GM19324 (cell line): ENCODE results near the gene LGR4.
"Not testable (repeated sequence)": the region's sequence is repeated elsewhere in the genome, so short reads cannot be mapped to it uniquely, and the experiment has no call there.

ENCODE experiments used
- ATAC-seq: cut with Tn5 transposase; IDR thresholded peaks from one replicate; pipeline ENCODE4 v1.9.1; 2021; ENCODE audit warnings: mild to moderate bottlenecking, moderate library complexity; ENCODE audit not compliant: unreplicated experiment, low FRiP score

Gene LGR4

DNA sequence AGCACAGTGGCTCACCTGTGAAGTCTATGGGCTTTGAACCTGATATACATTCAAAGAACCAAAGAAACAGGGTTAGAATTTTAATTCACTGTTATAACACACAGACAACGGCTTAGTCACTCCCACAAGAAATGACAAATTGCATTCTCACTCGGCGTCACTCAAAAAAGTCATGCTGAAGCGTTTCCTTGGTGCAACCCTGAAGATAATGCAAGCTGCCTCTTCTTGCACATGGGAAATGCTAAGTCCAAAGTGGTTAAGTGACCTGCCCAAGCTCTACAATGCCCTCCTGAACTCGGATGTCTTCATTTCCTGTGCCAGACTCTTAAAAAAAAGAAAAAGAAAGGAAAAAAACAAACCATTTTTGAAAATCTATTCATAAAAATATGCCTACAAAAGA lies 10.0 kb downstream of the LGR4 start:
- no peak for ATAC-seq

DNA sequence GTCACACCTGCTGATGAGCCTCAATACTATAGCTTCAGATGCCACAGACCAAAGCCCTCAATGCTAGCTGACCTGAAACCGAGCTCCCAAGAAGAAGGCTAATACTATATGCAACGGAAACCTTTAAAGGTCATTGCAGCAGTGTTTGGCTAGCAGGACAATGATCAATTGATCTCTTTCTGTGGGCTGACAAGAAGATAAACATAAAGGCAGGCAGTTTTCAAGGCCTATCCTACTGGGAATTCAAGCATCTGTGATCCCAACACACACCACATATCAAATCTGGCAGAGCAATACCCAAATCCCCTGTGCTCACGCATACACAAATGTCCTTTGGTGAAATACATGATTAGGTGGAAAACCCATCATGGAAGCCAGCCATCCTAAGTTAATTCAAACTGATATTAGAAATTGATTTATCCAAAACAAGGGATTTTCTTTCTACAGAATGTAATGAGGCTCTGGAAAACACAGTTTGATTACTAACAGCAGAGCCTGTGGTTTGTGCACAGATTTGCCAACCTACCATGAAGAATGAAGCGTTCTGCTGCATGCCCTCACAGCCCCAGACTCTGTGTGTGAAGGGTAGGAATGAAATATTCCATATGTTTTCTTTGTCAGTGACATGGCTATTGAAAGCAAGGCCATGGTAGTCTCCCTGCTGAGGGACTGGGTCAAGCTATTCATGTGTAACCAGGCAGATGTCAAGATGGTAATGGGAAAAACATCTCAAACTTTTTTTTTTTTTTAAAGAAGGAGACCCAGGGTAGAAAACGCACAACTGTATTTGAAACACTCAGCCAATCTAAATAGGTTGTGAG lies 12.2 kb downstream of the LGR4 start:
- ATAC-seq: no peak

DNA sequence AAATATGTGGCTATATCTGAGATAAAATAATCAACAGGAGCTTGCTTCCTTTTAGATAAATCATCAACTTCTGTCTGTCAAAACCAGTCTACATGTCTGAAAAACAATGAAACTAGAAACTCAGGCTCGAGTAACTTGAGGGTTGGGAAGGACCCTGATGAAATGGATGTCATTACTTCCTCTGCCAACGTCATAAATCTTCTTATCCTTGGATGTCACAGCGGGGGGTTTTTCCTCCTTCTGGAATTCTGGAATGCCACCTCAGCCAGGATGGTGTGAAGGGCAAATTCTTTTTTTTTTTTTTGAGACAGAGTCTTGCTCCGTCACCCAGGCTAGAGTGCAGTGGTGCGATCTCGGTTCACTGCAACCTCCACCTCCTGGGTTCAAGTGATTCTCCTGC lies 13.4 kb downstream of the LGR4 start:
- ATAC-seq: no peak

DNA sequence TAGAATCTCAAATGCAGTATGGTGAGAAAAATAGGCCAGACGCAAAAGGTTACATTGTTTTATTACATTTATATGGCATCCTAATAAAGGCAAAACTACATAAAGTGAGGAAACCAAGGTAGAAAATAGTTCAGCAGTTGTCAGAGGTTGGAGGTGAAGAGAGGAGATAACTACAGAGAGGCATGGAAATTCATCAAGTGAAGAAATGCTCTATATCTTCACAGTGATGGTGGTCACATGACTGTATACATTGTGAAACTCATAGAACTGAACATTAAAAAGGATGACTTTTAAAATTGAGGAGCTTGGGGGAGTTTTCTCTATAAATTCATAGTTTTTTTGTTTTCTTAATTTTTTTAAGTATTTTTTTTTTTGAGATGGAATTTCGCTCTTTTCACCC lies 14.4 kb downstream of the LGR4 start:
- ATAC-seq: no peak

DNA sequence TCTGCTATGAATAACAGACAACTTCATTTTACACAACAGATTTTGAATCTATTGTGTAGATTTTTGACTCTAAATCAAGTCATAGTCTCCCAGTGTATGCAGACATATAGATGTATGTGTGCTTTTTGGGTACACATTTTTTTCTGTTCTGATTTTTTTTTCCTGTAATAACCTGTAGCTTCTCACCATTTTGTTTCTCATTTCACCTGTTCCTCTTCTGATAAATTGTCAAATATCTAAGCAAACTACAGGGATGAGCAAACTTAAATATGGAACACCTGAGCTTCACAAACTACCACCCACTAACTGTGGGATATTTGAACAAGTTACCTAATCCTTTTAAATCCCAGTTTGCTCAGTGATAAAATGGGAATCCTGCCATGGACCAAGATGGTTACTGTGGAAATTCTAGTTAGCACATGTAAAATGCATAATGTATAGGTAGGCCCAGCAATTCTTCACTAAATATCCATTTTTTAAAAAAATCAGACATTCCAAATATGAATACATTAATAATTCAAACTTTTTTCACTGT lies 15.7 kb downstream of the LGR4 start:
- ATAC-seq: no peak

DNA sequence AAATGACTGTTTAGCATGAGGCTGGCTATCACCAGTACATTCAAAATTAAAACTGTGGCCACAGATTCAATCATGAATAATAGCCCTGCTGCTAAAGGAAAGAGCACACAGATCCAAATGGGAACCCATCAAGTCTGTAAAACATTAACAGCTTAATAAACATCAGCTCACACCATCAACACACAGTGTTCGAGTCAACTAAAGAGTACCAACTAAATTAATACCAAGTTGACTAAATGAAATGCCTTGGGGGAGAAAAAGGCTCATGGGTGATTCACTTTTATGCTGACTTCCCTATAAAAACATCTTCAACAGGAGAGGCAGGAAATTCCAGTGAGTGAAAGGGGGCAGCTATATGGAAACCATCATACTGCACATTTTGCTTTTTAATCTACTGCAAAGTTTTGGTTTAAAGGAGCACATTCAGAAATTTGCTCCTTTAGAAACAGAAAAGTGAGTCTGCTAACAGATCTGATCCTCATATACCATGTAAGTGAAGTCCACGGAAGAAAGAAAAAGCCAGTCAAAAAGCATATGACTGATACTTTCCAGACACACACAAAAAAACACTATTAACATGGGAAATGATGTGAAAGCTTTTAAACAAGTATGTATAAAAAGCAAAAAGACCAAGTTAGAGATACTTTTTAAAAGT lies 16.3 kb downstream of the LGR4 start:
- ATAC-seq: no peak

DNA sequence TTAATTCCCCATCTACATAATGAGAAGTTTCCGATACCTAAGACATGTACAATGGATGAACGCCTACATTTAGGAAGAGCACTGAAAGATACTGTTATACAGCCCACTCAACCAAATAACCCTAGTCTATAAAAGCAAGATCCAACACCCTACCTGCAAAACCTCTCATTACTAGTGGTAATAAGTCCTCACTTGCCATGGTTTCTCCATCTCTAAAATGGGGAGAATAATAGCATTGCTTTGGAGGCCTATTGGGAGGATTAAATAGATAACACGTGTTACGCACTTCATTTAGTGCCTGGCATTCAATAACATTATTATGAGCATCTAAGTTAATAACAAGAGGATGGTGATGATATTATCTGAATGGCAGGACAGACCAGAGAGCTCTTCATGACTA lies 16.9 kb downstream of the LGR4 start:
- no peak for ATAC-seq

DNA sequence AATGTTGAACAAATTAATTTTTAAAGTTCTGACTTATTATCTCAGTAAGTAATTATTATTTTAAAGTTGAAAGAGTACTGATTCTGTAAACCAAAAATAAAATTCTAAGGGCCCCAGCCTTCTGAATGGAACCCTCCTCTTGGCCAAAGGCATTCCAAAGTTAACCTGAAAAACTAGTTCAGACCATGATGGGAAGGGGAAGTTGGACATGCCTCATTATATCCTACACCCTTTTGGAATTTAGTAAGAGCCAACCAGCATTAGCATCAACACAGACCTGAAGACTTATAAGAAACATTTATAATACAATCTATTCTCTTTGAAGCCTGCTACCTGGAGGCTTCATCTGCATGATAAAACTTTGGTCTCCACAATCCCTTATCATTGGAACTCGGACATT lies 18.9 kb downstream of the LGR4 start:
- no peak for ATAC-seq

DNA sequence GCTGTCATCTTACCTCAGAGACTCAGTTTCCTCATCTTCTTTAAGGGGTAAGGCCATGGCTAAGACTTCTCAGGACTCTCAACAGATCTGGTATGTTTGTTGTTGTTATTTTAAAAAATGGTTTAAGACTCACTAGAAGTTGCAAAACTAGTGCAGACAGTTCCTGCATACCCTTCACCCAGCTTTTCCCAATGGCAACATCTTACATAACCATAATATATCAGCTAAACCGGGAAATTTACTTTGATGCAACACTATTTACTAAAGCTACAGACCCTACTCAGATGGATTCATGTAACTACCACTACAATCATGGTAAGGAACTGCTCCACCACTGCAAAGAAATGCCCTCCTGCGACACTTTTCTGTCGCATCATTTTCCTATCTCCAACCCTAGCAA lies 20.4 kb downstream of the LGR4 start:
- no peak for ATAC-seq

DNA sequence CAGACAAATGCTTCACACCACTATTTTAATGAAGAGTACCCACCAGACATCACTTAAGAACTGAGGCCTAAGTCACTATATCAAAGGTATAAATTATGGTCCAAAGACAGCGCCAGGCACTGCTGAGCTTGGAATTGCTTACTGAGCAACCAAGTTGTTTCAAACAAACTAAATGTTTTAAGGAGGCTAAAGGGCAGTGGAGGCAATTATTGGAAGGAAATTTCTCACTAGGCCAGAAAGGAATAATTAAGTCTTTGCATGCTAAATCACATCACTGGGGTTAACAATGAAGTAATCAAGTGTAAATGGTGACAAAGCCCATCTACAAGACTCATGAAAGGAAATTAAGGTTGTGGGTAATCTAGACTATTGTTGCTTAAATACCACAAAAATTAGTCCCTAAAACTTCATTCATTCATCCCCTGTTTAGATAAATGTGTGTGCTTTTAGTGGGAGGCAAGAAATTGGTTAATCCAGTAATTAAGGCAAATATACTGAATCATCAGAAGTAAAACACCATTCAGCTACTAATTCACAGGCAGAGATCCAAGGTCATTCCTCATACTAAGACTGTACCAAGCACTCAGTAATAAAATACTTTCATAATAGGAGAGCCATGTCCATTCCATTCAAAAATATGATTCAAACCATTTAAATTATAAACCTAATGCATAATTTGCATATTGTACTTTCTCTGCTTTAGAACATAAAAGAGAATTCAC lies 21.2 kb downstream of the LGR4 start:
- ATAC-seq: no peak

DNA sequence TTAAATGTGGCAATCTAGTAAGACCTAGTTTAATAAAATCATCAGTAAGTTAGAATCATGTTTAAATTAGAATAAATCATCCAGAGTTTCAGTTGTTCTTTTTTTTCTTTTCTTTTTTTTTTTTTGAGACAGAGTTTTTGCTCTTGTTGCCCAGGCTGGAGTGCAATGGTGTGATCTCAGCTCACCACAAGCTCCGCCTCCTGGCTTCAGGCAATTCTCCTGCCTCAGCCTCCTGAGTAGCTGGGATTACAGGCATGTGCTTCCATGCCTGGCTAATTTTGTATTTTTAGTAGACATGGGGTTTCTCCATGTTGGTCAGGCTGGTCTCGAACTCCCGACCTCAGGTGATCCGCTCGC lies 24.4 kb downstream of the LGR4 start:
- ATAC-seq: not testable (repeated sequence)

DNA sequence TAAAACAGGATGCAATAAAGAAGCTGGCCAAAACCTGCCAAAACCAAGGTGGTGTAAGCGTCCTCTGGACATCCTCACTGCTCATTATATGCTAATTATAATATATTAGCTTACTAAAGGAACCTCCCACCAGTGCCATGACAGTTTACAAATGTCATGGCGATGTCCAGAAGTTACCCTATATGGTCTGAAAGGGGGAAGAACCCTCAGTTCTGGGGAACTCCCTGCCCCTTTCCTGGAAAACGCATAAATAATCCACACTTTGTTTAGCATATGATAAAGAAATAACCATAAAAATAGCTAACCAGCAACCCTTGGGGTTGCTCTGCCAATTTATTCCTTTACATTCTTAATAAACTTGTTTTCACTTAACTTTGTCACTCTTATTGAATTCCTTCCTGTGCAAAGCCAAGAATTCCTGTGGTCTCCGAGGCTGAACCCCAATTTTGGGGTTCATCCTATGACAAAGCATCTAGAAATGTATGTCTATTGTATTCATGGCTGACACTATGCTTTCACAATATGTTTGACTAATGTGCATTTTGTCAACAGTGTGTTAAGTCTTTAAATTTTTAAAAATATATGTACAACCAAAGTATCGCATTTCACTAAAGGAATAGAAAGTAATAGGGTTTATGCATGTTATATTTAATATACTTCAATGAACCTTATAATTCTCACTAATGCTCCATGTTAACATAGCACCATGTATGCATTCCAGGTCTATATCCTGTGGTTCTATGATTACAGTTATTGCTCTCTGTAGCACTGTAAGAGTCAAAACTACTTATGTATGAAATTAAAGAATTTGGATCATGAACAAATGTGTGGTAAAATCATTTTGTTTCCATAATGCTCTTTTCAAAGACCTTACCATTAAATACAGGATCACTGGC lies 25.1 kb downstream of the LGR4 start:
- ATAC-seq: no peak

DNA sequence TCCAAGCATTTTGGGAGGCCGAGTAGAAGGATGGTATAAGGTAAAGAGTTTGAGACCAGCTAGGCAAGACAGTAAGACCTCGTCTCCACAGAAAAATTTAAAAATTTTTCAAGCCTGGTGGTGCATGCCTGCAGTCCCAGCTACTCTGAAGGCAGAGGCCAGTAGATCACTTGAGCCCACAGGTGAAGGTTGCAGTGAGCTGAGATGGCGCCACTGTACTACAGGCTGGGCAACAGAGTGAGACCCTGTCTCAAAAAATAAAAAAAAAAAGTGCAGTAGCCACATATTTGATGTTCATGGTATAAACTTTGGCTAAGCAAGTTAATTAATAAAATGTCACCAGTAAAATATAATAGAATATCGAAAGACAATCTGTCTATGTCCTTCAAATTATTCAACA lies 27.0 kb downstream of the LGR4 start:
- no peak for ATAC-seq

DNA sequence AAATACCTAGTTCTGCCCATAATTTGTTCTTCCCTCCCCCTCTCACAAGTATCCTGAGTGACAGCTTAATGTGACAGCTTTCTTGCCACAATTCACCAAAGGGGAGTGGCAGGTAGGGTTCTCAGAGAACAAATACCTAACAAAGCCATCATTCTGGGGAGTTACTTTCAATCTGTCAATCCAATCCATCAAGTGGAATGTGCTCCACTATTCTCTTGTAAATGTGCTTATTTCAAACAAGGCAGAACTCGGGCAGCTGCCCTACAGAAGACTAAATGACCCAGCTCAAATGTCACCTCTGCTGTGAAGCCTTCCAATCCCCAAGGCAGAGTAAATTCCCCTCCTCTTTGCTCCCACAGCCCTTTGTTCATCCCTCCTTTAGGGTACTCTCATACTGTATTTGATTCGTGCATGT lies 27.8 kb downstream of the LGR4 start:
- ATAC-seq: no peak

DNA sequence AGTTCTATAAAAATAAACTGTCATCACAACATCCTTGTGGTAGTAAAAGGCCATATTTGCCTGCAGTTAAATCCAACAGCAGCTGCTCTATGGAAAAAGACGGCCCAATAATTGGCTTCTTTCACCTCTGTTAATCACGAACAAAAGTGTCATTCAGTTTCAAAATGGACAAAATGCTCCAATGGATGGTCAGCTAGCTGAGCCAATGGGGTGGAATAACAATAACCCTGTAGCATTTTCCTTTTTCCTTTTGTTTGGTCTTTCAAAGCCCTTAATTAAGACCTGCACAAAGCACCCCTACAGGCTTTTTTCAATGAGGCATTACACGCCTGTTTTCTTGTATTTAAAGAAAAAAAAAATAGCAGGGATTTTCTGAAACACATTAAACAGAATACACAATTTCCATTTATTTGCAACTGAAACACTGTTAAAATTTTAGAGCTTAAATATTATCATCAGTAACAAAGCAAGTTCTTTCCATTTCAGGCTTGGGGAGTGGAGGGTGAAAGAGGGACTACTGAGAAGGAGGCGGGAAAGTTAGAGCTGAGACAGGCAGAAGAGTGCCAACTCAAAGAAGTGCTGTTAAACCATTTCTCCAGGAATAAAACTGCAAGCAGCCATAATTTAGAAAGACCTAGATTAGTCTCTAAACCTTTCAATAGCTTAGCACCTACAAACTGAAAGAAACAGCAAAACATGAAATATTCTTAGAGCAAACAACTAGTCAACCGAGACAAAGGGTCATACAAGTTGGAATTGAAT lies 28.7 kb downstream of the LGR4 start:
- no peak for ATAC-seq

DNA sequence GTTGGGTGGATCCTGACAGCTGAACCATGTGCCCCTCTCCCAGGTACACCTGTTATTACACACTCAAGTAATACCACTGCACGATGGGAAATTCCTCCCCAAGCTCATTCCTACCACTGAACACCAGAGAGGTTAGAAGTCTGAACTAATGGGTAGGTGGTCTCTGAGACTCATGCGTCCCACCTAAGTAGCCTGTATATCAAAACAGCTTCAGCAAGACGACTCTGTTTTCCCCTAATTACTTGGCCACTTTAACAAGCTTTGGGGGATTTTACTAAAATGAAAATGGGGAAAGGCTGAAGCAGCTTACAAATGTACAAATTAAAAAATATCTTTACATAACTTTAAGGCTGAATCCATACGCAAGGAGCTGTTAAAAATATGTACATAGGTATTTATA lies 29.4 kb downstream of the LGR4 start:
- ATAC-seq: no peak

DNA sequence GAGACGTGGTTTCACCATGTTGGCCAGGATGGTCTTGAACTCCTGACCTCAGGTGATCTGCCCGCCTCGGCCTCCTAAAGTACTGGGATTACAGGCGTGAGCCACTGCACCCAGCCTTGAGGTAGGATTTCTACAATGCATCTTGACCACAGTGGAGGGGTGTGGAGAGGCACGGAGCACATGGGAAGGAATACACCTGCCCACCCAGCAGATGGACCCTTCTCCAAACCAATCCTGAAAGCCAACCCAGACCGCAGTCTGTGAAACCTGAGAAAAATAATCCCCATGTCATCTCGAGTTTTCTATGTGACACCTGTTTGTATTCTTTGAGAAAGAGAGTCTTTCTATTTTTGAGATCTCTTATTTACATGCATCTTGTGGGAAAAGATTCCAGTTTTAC lies 32.5 kb downstream of the LGR4 start:
- no peak for ATAC-seq

DNA sequence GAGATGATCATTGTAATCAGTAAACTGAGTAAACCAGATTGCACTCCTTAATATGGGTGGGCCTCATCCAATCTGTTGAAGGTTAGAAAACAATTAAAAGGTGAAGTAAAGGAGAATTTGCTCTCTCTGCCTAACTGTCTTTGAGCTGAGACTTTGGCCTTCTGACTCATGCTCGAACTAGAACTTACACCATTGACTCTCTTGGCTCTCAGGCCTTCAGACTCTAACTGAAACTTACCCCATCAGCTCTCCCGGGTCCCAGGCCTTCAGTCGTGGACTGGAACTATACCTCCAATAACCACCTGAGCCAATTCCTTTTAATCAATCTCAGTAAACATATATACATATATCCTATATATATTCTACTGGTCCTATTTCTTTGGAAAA lies 34.0 kb downstream of the LGR4 start:
- no peak for ATAC-seq

DNA sequence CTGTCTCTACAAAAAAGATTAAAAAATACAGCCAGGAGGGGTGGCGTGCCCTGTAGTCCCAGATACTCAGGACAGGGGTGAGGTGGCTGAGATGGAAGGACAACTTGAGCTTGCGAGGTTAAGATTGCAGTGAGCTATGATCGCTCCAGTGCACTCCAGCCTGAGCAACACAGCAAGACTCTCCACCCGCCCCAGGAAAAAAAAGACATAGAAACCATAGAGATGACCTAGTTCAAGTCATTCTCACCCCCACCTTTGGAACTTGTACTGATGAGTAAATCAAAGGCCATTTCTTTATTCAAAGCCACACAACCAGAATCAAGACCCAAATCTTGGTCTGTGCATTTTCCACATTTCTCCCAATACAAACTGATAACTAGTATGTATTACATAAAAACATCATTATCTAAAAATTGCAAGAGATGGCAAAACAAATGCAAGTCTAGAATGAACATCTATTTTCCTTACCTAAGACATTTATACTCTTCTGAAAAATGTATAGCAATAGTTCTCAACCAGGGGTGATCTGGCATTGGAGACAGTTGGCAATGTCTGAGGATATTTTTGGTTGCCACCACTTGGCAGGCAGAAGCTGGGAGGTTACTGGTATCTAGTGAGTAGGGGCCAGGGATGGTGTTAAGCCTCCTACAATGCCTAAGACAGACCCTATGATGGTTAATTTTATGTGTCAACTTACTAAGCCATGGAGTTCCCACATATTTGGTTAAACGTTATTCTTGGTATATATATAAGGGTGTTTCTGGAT lies 34.6 kb downstream of the LGR4 start:
- no peak for ATAC-seq
